GM23248 (cell line): ENCODE measurements around the gene BCKDHB. TPM values are rescaled to one million over a fixed set of nuclear protein-coding genes. Genes with fewer than 3 reads are reported as not detected.

Experiments used
- DNase-seq: peaks from one replicate; pipeline ENCODE4 v3.0.0-alpha.2; 2015
- H2AFZ ChIP-seq: fragments of 200-600 bp; sonication (generic); 2 replicates; pipeline ENCODE4 v1.6.1; 2016; ENCODE audit warnings: antibody characterized with exemption
- H3F3A ChIP-seq: fragments of 200-600 bp; sonication (generic); 2 replicates; pipeline ENCODE4 v1.6.1; 2016; ENCODE audit warnings: mild to moderate bottlenecking, antibody characterized with exemption, mixed run types; ENCODE audit not compliant: insufficient read depth
- H3K27ac ChIP-seq: fragments of 200-600 bp; sonication (generic); 2 replicates; pipeline ENCODE4 v1.5.1; 2016; ENCODE audit warnings: mild to moderate bottlenecking
- H3K27me3 ChIP-seq: fragments of 200-600 bp; sonication (generic); replicated peaks from 2 replicates; pipeline ENCODE4 v1.6.1; 2016; ENCODE audit warnings: mild to moderate bottlenecking; ENCODE audit not compliant: insufficient read depth
- H3K36me3 ChIP-seq: fragments of 200-600 bp; sonication (generic); 2 replicates; pipeline ENCODE4 v1.6.1; 2016; ENCODE audit warnings: low read depth, mild to moderate bottlenecking
- H3K4me1 ChIP-seq: fragments of 200-600 bp; sonication (generic); 2 replicates; pipeline ENCODE4 v1.6.1; 2016; ENCODE audit warnings: mild to moderate bottlenecking; ENCODE audit not compliant: insufficient read depth
- H3K4me2 ChIP-seq: fragments of 200-600 bp; sonication (generic); one replicate; pipeline ENCODE4 v1.6.1; 2016; ENCODE audit warnings: mild to moderate bottlenecking; ENCODE audit not compliant: unreplicated experiment
- H3K4me3 ChIP-seq: fragments of 200-600 bp; sonication (generic); 2 replicates; pipeline ENCODE4 v1.5.1; 2016; ENCODE audit warnings: mild to moderate bottlenecking
- H3K79me2 ChIP-seq: fragments of 200-600 bp; sonication (generic); 2 replicates; pipeline ENCODE4 v1.6.1; 2016; ENCODE audit warnings: mild to moderate bottlenecking; ENCODE audit not compliant: insufficient read depth
- H3K9ac ChIP-seq: fragments of 200-600 bp; sonication (generic); 2 replicates; pipeline ENCODE4 v1.6.1; 2016; ENCODE audit warnings: mild to moderate bottlenecking
- H3K9me2 ChIP-seq: fragments of 200-600 bp; sonication (generic); 2 replicates; pipeline ENCODE4 v1.6.1; 2016; ENCODE audit warnings: mixed run types, mild to moderate bottlenecking, moderate library complexity; ENCODE audit not compliant: insufficient read depth
- H3K9me3 ChIP-seq: fragments of 200-600 bp; sonication (generic); one replicate; pipeline ENCODE4 v1.6.1; 2017; ENCODE audit warnings: low read depth
- H4K20me1 ChIP-seq: fragments of 200-600 bp; sonication (generic); 2 replicates; pipeline ENCODE4 v1.6.0; 2016; ENCODE audit not compliant: insufficient read depth
- EZH2 ChIP-seq: fragments of 200-600 bp; sonication (generic); IDR thresholded peaks from 2 replicates; pipeline ENCODE4 v1.6.1; 2018; ENCODE audit warnings: antibody characterized with exemption, mild to moderate bottlenecking; ENCODE audit not compliant: insufficient read depth, poor library complexity, severe bottlenecking
- EZH2phosphoT487 ChIP-seq: fragments of 200-600 bp; sonication (generic); IDR thresholded peaks from 2 replicates; pipeline ENCODE4 v1.6.1; 2018; ENCODE audit warnings: antibody characterized with exemption, moderate library complexity, mild to moderate bottlenecking, low read depth; ENCODE audit not compliant: insufficient read depth
- WGBS, 2 experiments: methylation state at CpG; one replicate each; pipeline ENCODE4 v1.1.6; 2015 to 2017; ENCODE audit warnings: low lambda C conversion rate in 2 of 2, low coverage in 1 of 2; ENCODE audit errors: missing lambda C conversion rate in 2 of 2; 5-methylcytosine and 5-hydroxymethylcytosine counted together
- in situ Hi-C: fragments of 300-500 bp; cut with MboI; formaldehyde crosslinking; loops from 2 replicates; pipeline ENCODE4 v1.15.0; 2020
- polyA plus RNA-seq: library from polyadenylated mRNA; unstranded; fragments of >200 nt; fragmentation: Nextera tagmentation; extraction: Ambion mirVana; gene quantifications from 2 replicates; pipeline ENCODE4 v1.2.1, GENCODE V29; 2016
- total RNA-seq: library from RNA; depleted of rRNA; stranded (reverse); fragments of >200 nt; shearing (Covaris generic); gene quantifications from 2 replicates; pipeline ENCODE4 v1.2.3, GENCODE V29; 2014

BCKDHB gene
- total and polyA plus RNA-seq, 2 experiments from 2014 or later: 18.4 to 33.8 TPM

DNA sequence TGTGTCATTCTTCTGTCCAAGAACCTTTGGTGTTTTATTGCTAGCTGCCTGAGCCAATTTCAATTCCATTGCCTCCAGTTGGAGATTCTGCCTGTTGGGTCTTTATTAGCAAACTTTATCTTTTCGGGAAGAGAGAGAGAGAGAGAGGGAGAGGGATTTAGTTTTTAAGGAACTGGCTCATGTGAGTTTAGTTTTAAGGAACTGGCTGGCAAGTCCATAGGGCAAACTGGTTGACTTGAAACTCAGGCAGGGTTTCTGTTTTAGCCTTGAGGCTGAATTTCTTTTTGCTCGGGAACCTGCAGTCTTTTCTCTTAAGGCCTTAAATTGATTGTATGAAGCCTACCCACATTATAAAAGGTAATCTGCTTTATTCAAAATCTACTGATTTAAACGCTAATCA is 23.0 kb downstream of the BCKDHB start:
- 0 out of 2 replicates have a peak overlapping the region, but pooled peaks have one; percentile 73 for H3K27ac ChIP-seq
- H3F3A ChIP-seq: peaks cover 24% of the 10 kb centered on the region
- TF ChIP-seq EZH2 (no peak), EZH2phosphoT487 (no peak)
- no peak overlapping the region for H2AFZ ChIP-seq
- DNase-seq: no peak
- H3K9me3 ChIP-seq: no peaks in the 10 kb centered on the region
- H3K79me2 ChIP-seq: 0 out of 2 replicates have a peak, but pooled peaks cover 21% of the 10 kb centered on the region
- peaks cover 17% of the 10 kb centered on the region for H3K4me1 ChIP-seq
- no peak overlapping the region for H3K4me2 ChIP-seq
- WGBS, 2 experiments: 90 to 100% methylated on average over 3 of the region's 3 CpGs
- no peaks in the 10 kb centered on the region; the same call in 1 of the 2 replicates for H3K36me3 ChIP-seq
- H3K9me2 ChIP-seq: no peaks in the 10 kb centered on the region
- H3K4me3 ChIP-seq: no peak overlapping the region
- H3K27me3 ChIP-seq: no peaks in the 10 kb centered on the region
- in situ Hi-C loops: no loop called here
- no peaks in the 10 kb centered on the region for H4K20me1 ChIP-seq
- H3K9ac ChIP-seq: no peak overlapping the region

- Histone ChIP-seq H3K79me2 (no peaks in the 10 kb centered on the region), H3K9me3 (no peaks in the 10 kb centered on the region), H3K27ac (no peak overlapping the region), H3K9ac (no peak overlapping the region), H3K27me3 (no peaks in the 10 kb centered on the region), H3K9me2 (no peaks in the 10 kb centered on the region), H3K4me2 (no peak overlapping the region), H4K20me1 (no peaks in the 10 kb centered on the region), H3F3A (peaks cover 14% of the 10 kb centered on the region), H3K4me3 (no peak overlapping the region), H3K36me3 (no peaks in the 10 kb centered on the region; the same call in 1 of the 2 replicates), H3K4me1 (peaks cover 13% of the 10 kb centered on the region), H2AFZ (no peak overlapping the region)
- in situ Hi-C loops: no loop called here
- peak; percentile 80 for DNase-seq
- WGBS, 2 experiments: 42 to 50% methylated on average over 4 of the region's 4 CpGs
- TF ChIP-seq EZH2 (no peak), EZH2phosphoT487 (no peak)
Measured at GRCh38 chr6:80133020-80133419, 26.5 kb downstream of the BCKDHB start.

DNA sequence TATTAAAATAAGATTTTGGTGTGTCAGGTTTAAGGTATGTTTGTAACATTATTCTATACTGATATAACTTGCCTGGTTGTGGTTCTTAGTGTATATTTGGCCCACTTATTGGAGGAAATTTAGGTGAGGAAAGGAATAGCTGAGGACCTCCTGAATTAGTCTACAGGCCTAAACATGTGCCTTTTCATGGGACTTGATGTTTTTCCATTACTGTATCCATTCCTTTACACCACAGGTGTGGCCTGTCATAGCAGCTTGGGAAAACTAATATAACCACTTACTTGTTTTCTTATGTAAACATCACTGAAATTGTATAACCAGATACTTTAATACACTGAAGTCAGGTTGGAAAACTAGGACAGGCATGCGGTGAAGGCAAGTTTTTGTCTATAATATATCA is 27.6 kb downstream of the BCKDHB start:
- no peaks in the 10 kb centered on the region for H3K27me3 ChIP-seq
- H2AFZ ChIP-seq: no peak overlapping the region
- no peak overlapping the region for H3K4me3 ChIP-seq
- DNase-seq: no peak
- in situ Hi-C loops: no loop called here
- H3F3A ChIP-seq: peaks cover 4% of the 10 kb centered on the region; the same call in 1 of the 2 replicates
- no peak overlapping the region for H3K27ac ChIP-seq
- TF ChIP-seq EZH2 (no peak), EZH2phosphoT487 (no peak)
- no peaks in the 10 kb centered on the region; the same call in 1 of the 2 replicates for H3K36me3 ChIP-seq
- no peaks in the 10 kb centered on the region for H3K79me2 ChIP-seq
- H4K20me1 ChIP-seq: no peaks in the 10 kb centered on the region
- H3K9ac ChIP-seq: no peak overlapping the region
- no peak overlapping the region for H3K4me2 ChIP-seq
- H3K9me3 ChIP-seq: no peaks in the 10 kb centered on the region
- H3K9me2 ChIP-seq: no peaks in the 10 kb centered on the region
- peaks cover 4% of the 10 kb centered on the region for H3K4me1 ChIP-seq
- 97 to 100% methylated on average over 1 of the region's 1 CpG for WGBS, 2 experiments

GRCh38 chr6:80142586-80142985 is 36.1 kb downstream of the BCKDHB start:
- Histone ChIP-seq H3K9ac (peak overlapping the region; percentile 11; the same call in 1 of the 2 replicates), H3F3A (peaks cover 30% of the 10 kb centered on the region), H3K27me3 (no peaks in the 10 kb centered on the region), H3K79me2 (no peaks in the 10 kb centered on the region), H3K27ac (peak overlapping the region; percentile 58), H3K36me3 (no peaks in the 10 kb centered on the region), H3K9me2 (0 out of 2 replicates have a peak, but pooled peaks cover 6% of the 10 kb centered on the region), H2AFZ (peak overlapping the region; percentile 45), H3K4me1 (peaks cover 23% of the 10 kb centered on the region), H3K9me3 (no peaks in the 10 kb centered on the region), H3K4me2 (peak overlapping the region; percentile 66), H3K4me3 (0 out of 2 replicates have a peak overlapping the region, but pooled peaks have one; percentile 30), H4K20me1 (no peaks in the 10 kb centered on the region)
- no peak for DNase-seq
- WGBS, 2 experiments: 6 to 8% methylated on average over 1 of the region's 1 CpG
- no peak for TF ChIP-seq EZH2phosphoT487
- TF ChIP-seq EZH2: no peak
- in situ Hi-C loops: no loop called here
